COLO668 (cell line): ENCODE data around the gene RAB40A.
A peak's percentile ranks its signal among the peaks of the same experiment; 100 is the strongest.
"Not testable (repeated sequence)": the region's sequence is repeated elsewhere in the genome, so short reads cannot be mapped to it uniquely, and the experiment has no call there.

Experiments
- DNase-seq: peaks from one replicate; lab custom pipeline; 2025; ENCODE audit not compliant: unreplicated experiment; lab: John Stamatoyannopoulos, UW

RAB40A gene

DNA sequence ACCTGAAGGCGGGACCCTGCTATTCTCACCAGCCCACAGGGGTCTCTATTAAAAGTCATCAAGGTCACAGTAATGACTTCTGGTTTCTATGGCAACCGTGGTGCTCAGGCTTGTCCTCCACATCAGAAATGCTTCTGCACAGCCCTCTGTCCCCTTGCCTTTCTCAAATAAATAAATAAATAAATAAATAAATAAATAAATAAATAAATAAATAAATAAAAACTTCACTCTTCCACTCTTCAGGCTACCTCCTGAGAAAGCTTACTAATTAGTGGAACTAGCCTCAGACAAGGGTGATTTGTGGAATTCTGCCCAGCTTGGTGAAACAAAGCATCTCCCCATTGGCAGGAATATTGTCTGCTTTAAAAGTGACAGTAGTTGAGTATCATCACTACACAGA, 5.5 kb upstream of the RAB40A start:
- no peak for DNase-seq

DNA sequence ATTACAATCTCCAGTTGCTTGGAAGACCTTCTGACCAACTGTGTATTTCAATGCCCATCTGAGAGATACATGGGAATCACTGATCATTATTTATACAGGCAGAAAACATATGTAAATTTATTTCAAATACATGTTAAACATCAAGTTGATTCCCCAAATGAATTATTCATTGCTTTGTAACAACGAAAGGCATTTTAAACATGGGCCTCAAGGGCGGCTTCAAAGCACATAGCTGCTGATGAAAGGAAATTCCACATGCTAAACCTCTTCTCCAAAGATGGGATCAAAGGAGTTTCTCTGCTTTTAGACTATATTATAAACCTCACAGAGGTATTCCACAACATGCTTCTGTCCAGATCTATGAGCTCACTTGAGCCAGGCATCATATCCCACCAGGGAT, 4.3 kb upstream of the RAB40A start:
- no peak for DNase-seq

DNA sequence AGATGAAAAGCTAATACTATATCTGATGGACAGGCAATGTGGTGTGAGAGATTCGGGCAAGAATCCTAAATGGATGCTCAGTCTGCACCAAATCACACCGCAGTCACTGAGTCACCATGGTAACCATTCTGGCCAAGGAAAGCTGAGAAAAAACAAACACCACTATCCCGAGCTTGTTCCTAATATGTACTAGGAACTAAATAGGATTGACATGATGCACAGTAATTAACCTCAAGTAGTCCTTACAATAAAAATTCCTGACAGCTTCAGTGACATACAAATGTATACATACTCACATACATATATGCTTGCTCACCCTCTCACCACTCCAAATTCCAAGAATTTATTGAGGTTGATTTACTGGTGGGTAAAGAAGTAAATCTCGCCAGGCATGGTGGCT, 1.1 kb upstream of the RAB40A start:
- DNase-seq = no peak

DNA sequence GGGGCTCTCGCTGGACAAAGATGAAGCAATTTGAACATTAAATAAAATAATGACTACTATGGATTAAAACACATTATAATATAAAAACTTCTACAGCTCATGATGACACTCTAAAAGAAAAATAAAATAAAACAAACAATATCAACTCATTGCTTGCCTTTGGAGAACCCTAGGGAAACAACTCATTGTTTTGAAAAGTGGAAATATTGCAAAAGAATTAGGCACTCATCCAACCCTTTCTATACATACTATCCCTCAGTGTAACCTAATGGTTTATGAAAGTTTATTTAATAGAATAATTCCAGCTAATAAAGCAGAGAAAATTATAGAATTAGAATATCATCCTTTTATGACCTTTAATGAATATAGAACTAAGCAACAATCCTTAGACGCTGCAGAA, 718 bp downstream of the RAB40A start:
- DNase-seq = no peak

DNA sequence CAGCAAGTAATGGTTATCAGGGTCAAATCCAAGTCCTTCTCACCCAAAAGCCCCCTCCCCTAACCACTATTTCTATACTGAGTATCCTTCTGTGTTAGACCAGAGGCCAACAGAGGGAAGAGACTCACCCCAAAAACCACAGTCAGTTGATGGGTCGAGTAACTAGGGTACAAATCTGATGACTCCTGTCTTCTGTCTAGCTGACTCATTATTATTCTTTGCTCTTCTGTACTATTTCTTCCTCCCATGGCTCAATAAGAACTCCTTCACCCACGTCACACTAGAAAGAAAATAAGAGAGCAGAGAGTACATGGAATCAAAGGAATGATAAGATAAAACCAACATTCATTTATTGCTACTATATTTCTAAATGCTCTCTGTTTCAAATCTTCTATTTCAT, 2.0 kb downstream of the RAB40A start:
- no peak for DNase-seq

DNA sequence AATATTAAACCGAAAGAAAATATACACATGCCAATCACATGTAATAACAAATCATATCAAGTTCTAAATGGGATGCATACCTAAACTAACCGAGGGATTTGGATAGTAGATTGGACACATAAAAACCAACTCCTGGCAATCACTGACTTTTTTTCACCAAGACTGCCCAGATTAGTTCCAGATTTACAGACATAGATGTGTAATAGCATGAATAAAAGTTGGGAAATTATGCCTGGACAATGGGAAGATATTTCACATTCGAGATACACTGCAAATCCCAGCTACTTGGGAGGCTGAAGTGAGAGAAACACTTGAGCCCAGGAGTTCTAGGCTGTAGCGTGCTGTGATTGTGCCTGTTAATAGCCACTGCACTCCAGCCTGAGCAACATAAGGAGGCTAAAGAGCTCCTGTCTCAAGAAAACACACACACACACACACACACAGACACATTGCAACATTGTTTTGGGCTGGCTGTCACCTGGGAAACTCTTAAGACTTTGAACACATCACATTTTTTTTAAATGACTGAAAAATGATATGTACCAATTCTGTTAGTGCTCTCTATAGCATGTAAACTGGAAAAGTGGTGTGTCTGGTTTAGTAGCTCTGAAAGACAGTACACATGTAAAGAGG, 5.7 kb downstream of the RAB40A start:
- no peak for DNase-seq

DNA sequence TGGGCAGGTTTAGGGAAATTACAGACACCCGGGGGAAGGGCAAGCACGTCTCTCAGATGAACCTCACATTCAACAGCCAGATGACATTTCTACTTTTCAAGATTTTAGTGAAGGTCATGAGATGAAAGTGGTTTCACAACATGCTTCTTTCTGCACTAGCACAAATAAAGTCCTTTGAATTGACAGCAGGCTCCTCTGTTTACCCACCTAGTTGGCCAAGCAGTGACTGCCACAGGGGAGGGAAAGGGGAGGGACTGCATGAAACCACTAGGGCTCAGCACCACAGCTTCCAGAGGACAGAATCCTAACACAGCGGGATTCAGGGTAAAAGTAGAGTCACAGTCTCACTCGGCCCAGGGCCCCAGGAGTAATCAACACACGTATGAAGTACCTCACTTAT, 6.2 kb downstream of the RAB40A start:
- no peak for DNase-seq

DNA sequence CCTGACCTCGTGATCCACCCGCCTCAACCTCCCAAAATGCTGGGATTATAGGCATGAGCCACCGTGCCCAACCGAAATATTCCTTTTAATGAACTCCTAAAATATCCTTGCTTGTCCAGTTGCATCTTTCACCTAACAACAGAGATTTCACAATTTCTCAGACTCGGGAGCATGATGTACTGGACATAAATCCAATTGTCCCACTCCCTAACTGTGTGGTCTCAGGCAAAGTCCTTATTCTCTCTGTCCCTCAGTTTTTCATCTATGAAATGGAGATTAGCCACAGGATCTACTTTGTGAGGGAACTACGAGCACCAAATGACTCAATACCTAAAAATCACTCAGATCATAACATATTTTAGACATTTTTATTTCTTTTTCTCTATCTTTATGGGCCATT, 9.3 kb downstream of the RAB40A start:
- DNase-seq = no peak

DNA sequence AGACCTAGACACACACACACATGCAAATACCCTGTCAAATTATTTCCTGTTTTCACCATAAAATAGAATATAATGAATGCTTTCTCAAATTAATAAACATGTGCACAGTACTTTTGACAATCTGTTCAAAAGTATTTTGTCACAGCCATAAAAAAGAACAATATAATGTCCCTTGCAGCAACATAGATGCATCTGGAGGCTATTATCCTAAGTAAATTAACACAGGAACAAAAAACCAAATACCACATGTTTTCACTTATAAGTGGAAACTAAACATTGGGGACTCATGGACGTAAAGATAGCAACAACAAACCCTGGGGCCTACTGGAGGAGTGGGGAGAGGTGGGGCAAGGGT, 15.5 kb downstream of the RAB40A start:
- no peak for DNase-seq

DNA sequence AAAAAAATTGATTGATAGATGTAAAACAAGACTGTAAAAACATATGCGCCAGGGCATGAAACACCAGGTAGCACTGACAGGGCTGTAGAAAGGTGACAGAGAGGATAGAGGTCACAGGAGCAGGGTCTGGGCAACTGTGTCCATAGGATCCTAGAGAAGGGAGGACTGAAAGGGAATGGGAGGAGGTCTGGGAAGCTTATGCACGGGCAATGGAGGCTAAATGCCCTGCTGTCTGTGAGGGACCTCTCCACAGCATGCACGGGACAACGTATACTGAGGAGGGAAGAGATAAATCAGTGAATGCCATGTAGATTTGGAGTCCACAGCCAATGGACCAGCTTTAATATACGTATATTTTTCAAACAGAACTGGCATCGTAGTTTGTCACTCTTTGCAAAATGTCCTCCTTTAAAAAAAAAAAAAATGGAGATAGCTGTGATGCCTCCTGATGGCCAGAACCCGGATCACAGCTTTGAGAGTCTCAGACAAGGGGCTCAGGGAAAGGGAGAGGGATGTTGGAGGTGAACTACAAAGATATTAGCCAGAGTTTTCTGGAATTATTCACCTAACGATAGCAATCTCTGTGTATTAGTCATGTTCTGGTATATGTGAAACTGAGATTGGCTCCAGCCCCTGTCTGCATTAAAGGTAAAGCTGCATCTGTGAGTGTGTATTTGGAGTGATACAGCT, 16.0 kb downstream of the RAB40A start:
- DNase-seq = no peak

DNA sequence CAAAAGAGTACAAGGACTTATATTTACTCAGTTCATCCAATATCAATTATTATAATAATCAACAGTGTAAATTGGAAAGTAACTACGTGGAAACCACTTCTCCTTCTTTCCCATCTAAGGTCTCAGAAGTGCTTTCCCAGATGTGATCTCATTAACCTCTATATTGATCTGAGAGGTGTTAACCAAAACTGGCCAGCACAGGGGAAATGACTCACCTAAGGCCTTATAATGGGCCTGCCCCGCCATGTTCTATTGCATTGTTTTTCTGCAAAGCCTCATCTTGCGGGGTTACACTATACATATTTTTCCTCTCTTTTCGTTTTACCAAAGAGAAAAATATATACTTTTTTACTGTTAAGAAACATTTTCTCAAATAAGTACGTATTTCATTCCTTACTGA, 20.5 kb downstream of the RAB40A start:
- DNase-seq = no peak

DNA sequence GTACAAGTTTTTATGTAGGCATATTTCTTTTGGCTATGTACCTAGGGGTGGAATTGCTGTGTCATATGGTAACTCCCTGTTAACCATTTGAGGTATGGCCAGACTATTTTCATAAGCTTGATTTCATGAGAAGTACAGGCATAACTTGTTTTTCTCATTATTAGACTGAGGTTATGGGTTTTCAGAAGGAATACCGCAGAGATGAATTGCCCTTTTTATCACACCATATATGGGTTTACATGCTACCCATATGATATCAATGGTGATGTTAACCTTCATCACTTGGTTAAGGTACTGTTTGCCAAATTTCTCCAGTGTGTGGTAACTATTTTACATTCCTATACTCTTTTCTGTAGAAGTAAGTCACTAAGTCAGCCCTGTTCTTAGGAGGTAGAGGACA, 23.5 kb downstream of the RAB40A start:
- DNase-seq = no peak

DNA sequence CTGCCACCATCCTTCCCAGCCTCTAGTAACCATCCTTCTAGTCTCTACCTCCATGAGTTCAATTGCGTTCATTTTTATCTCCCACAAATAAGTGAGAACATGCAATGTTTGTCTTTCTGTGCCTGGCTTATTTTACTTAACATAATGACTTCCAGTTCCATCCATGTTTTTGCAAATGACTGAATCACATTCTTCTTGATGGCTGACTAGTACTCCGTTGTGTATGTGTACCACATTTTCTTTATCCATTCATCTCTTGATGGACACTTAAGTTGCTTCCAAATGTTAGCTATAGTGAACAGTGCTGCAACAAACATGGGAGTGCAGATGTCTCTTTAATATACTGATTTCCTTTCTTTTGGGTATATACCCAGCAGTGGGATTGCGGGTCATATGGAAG, 25.7 kb downstream of the RAB40A start:
- DNase-seq = not testable (repeated sequence)

DNA sequence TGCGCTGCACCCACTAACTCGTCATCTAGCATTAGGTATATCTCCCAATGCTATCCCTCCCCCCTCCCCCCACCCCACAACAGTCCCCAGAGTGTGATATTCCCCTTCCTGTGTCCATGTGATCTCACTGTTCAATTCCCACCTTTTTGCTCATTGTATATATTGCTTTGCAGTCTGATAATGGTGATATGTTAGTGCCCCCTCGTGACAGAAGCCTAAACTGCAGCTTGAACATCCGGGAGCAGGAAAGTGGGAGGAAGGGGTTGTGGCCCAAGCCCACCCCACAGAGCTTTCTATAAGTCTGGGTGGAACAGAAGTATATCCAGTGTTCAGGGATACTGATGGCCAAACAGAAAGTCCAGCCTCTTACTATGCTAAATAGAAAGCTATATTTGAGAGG, 29.6 kb downstream of the RAB40A start:
- DNase-seq = peak; percentile 16

DNA sequence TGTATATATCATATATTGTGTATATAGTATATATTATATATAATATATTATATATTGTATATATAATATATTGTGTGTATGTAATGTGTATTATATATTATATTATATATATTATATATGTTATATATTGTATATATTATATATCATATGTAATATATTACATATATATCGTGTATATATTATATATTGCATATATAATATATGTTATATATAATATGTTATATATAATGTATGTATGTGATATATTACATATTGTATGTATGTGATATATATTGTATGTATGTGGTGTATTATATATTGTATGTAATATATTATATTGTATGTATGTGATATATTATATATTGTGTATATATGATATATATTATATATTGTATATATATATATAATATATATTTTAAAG, 30.5 kb downstream of the RAB40A start:
- no peak for DNase-seq

DNA sequence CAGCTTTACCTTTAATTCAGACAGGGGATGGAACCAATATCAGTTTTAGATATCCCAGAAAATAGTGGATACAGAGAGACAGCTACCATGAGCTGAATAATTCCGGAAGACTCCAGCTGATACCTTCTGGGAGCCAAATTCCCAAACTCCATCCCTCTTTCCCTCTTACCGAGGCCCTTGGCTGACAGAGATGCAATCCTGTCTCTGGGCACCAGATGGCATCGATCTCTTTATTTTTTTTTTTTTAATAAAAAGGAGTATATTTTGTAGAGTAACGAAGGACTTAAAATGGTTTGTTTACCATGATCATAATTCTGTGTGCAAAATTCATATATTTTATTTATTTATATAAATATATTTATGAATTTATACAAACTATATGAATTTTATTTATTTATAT, 31.0 kb downstream of the RAB40A start:
- DNase-seq = no peak

DNA sequence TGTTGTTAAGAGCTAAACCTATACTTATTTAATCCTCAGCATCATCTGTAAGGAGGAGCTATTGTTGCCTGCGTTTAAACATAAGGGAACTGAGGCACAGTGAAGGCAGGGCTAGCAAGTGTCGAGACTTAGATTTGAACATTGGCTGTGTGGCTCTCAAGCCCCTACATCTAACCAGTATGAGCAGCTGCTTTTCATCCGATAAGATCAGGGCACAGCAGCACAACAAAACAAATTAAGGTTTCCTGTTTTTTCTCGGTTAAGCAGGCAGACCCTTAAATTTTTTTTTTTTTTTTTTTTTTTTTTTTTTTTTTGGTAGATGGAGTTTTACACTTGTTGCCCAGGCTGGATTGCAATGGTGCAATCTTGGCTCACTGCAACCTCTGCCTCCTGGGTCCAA, 35.6 kb downstream of the RAB40A start:
- DNase-seq = no peak

DNA sequence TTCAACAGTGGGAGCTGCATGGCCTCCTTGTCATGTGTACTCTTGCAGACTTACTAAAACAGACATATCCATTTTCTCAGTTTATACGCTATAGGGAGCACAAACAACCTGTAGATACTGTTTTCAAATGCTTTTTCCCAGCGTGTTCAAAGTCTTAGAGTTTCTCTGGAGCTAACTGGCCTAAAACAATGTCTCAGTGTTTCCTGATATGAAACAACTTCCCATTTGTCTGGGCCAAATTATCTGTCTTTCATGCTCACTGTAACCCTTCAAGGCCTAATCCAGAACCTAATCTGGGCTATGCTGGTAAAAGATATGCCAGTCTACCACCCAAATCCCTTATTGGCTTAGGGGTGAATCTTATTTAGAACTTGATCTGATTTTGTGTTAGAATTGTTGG, 38.8 kb downstream of the RAB40A start:
- no peak for DNase-seq

DNA sequence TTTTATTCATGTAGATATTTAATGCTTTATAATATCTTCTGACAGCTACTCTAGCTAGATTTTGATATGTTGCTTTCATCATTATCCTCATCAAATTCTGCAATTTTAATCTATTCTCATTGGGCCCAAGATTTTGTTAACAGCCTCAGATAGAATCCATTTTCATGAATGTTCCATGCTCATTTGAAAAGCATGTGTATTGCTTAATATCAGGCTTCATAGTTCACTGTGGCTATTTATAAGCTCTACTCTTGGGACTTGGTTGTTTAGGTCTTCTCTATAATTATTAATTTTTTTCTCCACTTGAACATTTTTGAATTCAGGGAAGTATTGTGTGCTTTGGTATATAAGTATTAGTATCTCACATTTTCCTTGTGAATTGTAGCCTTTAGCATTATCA, 41.8 kb downstream of the RAB40A start:
- no peak for DNase-seq

DNA sequence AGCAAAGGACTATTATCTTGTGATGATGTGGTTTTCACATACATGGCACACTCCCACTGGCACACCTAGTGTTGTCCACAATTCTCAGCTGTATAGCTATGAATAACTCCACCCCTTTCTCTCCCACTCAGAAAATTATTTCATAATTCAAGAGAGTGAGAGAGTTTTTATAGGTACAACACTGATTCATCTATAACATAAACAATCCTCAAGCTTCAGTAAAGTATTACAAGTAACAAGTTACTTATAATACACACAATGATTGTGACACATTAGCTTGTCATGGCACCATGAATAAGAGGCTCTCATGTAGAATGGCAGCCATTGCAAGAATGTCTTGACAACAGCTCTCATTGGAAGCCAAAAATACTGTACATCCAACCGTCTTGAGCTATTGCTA, 43.9 kb downstream of the RAB40A start:
- DNase-seq = no peak

DNA sequence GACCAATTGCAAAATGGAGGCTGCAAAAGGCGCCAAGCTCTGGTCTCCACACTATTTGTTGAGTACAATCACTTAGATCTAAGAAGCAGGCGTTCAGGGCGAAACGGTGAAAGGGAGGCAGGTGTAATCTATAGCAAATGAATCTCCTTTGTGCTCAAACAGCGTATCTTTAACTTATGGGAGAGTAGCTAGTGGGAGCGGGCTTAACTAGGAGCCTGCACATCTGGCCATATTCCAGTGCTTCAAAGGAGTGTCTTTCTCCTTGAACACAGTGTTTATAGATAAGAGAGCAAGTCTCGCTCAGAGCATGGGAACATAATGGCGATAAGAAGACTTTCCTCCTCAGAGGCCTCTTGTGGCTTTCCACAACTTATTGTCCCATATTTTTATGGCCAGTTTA, 49.3 kb downstream of the RAB40A start:
- DNase-seq = not testable (repeated sequence)

DNA sequence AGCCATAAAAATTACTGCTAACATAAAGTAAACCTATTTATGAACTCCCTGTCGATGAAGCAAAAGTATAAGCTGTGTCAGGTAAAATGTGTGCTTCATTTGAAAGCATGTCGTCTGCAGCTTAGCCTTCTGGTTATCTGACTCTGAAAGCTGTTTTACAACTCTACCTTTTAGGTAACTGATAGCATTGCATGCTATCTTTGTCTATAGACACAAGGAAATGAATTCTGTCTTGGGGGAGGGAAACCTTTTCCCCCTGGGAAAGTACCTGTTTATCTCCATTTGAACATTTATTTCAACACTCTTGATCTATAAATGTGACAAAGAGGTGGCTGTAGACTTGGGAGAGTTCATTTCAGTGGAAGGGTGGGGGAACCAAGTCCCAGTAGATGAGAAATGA, 51.4 kb downstream of the RAB40A start:
- DNase-seq = no peak

DNA sequence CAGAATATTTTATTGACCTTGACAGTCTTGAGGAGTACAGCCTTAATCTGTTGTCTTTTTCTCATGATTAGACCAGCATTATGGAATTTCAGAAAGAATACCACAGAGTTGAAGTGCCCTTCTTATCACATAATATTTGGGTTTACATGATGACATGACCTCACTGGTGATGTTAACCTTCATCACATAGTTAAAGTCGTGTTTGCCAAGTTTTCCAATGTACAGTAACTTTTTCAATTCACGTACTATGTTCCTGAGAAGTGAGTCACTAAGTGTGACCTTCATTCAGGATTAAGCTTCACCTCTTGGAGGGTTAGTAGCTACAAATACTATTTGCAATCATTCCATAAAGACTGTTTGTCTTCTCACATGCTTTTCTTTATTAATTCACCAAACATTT, 52.1 kb downstream of the RAB40A start:
- DNase-seq = no peak
